ENCODE measurements around the gene SELPLG. TPM values are rescaled to one million over a fixed set of nuclear protein-coding genes. Genes with fewer than 3 reads are reported as not detected.

SELPLG gene
- total RNA-seq, 4 donors from 2014 or later = 1.3 to 5.6 (median 3.0) TPM

DNA sequence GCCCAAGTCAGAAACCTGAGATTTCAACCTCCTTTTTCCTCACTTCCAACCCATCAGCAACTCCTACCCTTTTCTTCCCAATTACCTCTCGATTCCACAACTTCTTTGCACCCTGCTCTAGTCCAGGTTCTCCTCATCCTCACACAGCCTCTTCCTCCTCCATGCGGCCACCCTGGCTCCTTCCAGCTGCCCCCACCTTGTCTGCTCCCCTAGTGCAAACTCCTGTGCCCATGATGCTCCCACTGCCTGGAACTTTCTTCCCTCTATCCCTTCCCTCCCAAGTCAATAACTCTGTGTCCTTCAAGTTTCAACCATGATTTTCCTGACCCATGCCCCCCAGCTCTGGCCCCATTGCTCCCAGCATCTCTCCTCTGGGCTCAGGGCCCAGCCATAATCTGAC is 17.3 kb downstream of the SELPLG start:
- 97% methylated on average over 2 of the region's 2 CpGs for WGBS
- DNase-seq (ENCODE audit: low spot score in 2 of 2) = no peak
- no peak for TF ChIP-seq POLR2AphosphoS5 (IDR thresholded peaks at IDR 0.05)
- Histone ChIP-seq H3K36me3 (no peaks in the 10 kb centered on the region), H3K27me3 (no peaks in the 10 kb centered on the region), H3K27ac (no peak overlapping the region), H3K4me1 (peaks cover 12% of the 10 kb centered on the region), H3K4me3 (no peak overlapping the region), H3K9me3 (no peaks in the 10 kb centered on the region)

DNA sequence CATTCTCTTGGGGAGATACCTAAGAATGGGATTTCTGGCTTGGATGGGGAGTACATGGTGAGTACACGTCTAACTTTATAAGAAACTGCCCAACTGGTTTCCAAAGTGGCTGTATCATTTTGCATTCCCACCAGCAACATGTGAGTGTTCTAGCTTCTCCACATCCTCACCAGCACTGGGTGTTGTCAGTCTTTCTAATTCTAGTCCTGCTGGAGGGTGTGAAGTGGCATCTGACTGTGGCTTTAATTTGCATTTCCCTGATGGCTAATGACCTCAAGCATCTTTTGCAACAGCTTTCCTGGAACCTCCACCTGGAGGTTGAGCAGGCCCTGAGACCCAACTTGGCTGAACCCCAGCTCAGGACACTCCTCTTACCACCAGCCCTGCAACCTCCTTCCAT is 17.8 kb downstream of the SELPLG start:
- no peak for TF ChIP-seq POLR2AphosphoS5 (IDR thresholded peaks at IDR 0.05)
- TF ChIP-seq, protein P1, sequence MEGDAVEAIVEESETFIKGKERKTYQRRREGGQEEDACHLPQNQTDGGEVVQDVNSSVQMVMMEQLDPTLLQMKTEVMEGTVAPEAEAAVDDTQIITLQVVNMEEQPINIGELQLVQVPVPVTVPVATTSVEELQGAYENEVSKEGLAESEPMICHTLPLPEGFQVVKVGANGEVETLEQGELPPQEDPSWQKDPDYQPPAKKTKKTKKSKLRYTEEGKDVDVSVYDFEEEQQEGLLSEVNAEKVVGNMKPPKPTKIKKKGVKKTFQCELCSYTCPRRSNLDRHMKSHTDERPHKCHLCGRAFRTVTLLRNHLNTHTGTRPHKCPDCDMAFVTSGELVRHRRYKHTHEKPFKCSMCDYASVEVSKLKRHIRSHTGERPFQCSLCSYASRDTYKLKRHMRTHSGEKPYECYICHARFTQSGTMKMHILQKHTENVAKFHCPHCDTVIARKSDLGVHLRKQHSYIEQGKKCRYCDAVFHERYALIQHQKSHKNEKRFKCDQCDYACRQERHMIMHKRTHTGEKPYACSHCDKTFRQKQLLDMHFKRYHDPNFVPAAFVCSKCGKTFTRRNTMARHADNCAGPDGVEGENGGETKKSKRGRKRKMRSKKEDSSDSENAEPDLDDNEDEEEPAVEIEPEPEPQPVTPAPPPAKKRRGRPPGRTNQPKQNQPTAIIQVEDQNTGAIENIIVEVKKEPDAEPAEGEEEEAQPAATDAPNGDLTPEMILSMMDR (IDR thresholded peaks at IDR 0.05) = no peak
- TF ChIP-seq POLR2A (IDR thresholded peaks at IDR 0.05) = no peak
- no peak for TF ChIP-seq EP300 (IDR thresholded peaks at IDR 0.05)
- H3K36me3 ChIP-seq = no peaks in the 10 kb centered on the region

DNA sequence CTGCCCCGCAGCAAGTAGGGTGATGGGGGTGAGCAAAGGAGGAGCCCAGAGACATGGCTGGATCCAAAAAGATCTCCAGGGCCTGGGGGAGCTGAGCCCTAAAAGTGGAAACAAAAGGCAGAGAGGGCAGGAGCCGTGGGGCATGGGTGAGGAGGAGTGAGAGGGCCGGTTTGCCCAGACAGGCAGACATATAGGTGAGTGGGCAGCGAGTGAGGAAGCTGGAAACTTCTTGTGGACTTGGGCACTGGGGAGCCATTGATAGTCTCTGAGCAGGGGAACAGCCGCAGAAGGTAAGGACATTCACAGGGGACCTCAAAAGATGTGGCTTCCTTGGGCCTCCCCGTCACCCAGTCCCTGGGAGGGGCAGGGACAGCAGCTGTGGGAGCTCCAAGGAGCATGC is 19.1 kb downstream of the SELPLG start:
- TF ChIP-seq POLR2AphosphoS5 (IDR thresholded peaks at IDR 0.05) = no peak
- TF ChIP-seq, protein P1 (IDR thresholded peaks at IDR 0.05) = no peak
- no peak for TF ChIP-seq EP300 (IDR thresholded peaks at IDR 0.05)
- no peak for TF ChIP-seq POLR2A (IDR thresholded peaks at IDR 0.05)
- 92% methylated on average over 6 of the region's 6 CpGs for WGBS
- no peak for DNase-seq (ENCODE audit: low spot score in 2 of 2)

More for the DNA sequence above, 17.8 kb downstream of the SELPLG start:
- Histone ChIP-seq H3K4me1 (peaks cover 12% of the 10 kb centered on the region), H3K27me3 (no peaks in the 10 kb centered on the region), H3K4me3 (no peak overlapping the region), H3K9me3 (no peaks in the 10 kb centered on the region), H3K27ac (no peak overlapping the region)
- DNase-seq (ENCODE audit: low spot score in 2 of 2) = no peak
- 94% methylated on average over 1 of the region's 1 CpG for WGBS

DNA sequence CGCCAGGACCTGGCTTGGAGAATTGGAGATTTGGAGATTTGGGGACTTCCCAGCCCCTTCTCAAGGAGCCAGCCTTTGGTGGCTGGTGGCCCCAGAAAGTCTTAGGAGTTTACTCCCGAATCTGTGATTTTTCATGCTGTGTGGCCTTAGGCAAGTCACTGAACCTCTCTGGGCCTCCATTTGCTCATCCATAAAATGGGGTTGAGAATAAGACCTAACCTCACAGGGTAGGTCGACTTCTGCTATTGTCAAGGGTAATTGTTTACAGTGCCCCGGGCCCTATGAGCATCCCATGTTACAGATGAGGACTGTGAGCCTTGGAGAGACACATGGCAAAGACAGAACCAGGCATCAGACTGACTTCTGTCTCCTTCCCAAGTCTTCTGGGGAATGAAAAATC is 19.7 kb downstream of the SELPLG start:
- Histone ChIP-seq H3K27me3 (no peaks in the 10 kb centered on the region), H3K4me1 (peaks cover 14% of the 10 kb centered on the region), H3K27ac (no peak overlapping the region), H3K36me3 (no peaks in the 10 kb centered on the region), H3K4me3 (no peak overlapping the region), H3K9me3 (no peaks in the 10 kb centered on the region)
- no peak for DNase-seq (ENCODE audit: low spot score in 2 of 2)
- TF ChIP-seq POLR2AphosphoS5 (IDR thresholded peaks at IDR 0.05) (no peak), EP300 (IDR thresholded peaks at IDR 0.05) (no peak), POLR2A (IDR thresholded peaks at IDR 0.05) (no peak)
- TF ChIP-seq, protein P1 (IDR thresholded peaks at IDR 0.05) = no peak
- 80% methylated on average over 3 of the region's 4 CpGs for WGBS

More for the DNA sequence above, 19.1 kb downstream of the SELPLG start:
- H3K27me3 ChIP-seq = no peaks in the 10 kb centered on the region
- H3K9me3 ChIP-seq = no peaks in the 10 kb centered on the region
- no peak overlapping the region for H3K4me3 ChIP-seq
- H3K27ac ChIP-seq = no peak overlapping the region
- peaks cover 12% of the 10 kb centered on the region for H3K4me1 ChIP-seq
- H3K36me3 ChIP-seq = no peaks in the 10 kb centered on the region

DNA sequence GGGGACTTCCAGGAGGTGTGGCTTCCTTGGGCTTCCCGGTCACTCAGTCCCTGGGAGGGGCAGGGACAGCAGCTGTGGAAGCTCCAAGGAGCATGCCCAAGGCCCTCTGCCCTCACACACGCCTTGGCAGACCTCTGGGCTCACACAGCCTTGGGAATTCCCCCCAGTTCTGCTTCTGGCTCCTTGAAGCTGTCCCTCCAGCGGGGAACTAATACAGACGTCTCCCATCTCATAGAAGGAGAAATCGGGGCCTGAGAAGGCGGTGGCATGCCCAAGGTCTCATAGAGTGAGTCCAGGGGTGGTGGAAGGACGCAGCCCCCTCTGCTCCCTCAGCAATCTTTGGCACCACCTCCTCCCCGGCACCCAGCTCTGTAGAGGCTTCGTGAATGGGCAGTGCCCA is 20.1 kb downstream of the SELPLG start:
- H3K27me3 ChIP-seq = no peaks in the 10 kb centered on the region
- no peak overlapping the region for H3K4me3 ChIP-seq
- no peak for DNase-seq (ENCODE audit: low spot score in 2 of 2)
- 55% methylated on average over 9 of the region's 9 CpGs for WGBS
- H3K27ac ChIP-seq = no peak overlapping the region
- TF ChIP-seq, protein P1 (IDR thresholded peaks at IDR 0.05) = no peak
- TF ChIP-seq POLR2A (IDR thresholded peaks at IDR 0.05) (no peak), POLR2AphosphoS5 (IDR thresholded peaks at IDR 0.05) (no peak), EP300 (IDR thresholded peaks at IDR 0.05) (no peak)
- peaks cover 14% of the 10 kb centered on the region for H3K4me1 ChIP-seq
- H3K9me3 ChIP-seq = no peaks in the 10 kb centered on the region
- H3K36me3 ChIP-seq = no peaks in the 10 kb centered on the region

DNA sequence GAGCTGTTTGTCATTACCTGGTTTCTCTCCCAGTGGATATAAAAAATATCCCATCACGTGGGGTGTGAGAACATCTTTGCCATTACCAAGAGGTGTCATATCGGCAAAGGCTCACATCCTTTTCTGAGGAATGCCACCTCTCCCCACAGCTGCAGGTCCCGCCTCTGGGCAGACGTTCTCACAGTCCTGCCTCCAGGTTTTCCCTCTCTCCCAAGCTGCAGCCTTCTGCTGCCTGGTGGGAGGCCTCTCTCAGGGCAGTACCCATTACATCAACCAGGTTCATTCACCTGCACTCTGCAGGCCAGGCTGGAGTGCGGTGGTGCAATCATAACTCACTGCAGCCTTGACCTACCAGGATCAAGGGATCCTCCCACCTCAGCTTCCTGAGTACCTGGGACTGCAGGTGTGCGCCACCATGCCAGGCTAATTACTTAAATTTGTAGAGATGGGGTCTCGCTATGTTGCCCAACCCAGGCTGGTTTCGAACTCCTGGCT is 20.9 kb downstream of the SELPLG start:
- peaks cover 9% of the 10 kb centered on the region for H3K4me1 ChIP-seq
- H3K27me3 ChIP-seq = no peaks in the 10 kb centered on the region
- H3K9me3 ChIP-seq = no peaks in the 10 kb centered on the region
- TF ChIP-seq POLR2A (IDR thresholded peaks at IDR 0.05) = no peak
- TF ChIP-seq, protein P1 (IDR thresholded peaks at IDR 0.05) = no peak
- no peak for TF ChIP-seq POLR2AphosphoS5 (IDR thresholded peaks at IDR 0.05)
- TF ChIP-seq EP300 (IDR thresholded peaks at IDR 0.05) = no peak
- no peak overlapping the region for H3K27ac ChIP-seq
- DNase-seq (ENCODE audit: low spot score in 2 of 2) = no peak
- H3K36me3 ChIP-seq = no peaks in the 10 kb centered on the region
- no peak overlapping the region for H3K4me3 ChIP-seq
- WGBS = 64% methylated on average over 6 of the region's 8 CpGs
